HG02884 (cell line): Measurements from ENCODE around the gene OFD1.

ENCODE experiments used
- ATAC-seq: cut with Tn5 transposase; IDR thresholded peaks from one replicate; pipeline ENCODE4 v1.9.1; 2021; ENCODE audit warnings: mild to moderate bottlenecking, moderate library complexity; ENCODE audit not compliant: unreplicated experiment

Gene OFD1

DNA sequence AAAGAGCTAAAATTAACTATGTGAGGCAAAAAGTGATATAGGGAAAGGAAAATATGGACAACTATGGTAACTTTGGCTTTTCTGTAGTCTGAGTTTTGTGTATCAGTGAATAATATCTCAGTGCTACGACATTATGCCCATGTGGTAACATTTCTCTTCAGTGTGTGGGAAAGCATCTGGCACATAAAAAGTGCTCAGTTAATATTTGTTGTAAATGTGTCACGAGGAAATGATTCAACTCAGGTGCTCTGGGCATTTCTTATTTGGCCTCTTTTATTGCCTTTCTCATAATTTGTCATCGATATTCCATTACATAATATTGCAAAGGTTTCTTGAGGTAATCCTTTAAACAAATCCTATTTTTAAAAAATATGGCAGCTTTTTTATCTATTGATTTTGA lies 17.6 kb downstream of the OFD1 start:
- ATAC-seq: no peak

GRCh38 chrX:13752646-13753045 lies 18.1 kb downstream of the OFD1 start:
- peak; percentile 53 for ATAC-seq

DNA sequence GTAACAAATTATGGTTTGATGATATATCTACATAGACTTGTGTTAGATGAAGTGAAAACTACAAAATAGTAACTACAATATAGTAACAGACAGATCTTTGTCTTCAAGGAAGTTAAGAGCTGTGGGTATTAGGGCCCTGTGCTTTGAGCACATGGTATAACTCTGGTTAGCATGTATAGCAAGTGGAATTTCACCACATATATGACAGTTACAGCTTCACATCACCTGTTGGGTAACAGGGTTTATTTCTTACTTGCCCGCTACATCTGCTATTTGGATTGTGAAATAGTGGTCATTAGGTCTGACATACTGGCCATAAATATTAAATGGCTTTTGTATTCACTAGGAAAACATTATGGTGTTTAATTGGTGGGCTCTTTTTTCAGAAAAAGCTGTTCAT lies 20.2 kb downstream of the OFD1 start:
- ATAC-seq: no peak

GRCh38 chrX:13755254-13755653 lies 20.7 kb downstream of the OFD1 start:
- no peak for ATAC-seq

GRCh38 chrX:13756381-13756780 lies 21.8 kb downstream of the OFD1 start:
- no peak for ATAC-seq

- ATAC-seq: peak; percentile 49
Measured at GRCh38 chrX:13759152-13759718, 24.7 kb downstream of the OFD1 start.

GRCh38 chrX:13760426-13760825 lies 25.9 kb downstream of the OFD1 start:
- no peak for ATAC-seq

DNA sequence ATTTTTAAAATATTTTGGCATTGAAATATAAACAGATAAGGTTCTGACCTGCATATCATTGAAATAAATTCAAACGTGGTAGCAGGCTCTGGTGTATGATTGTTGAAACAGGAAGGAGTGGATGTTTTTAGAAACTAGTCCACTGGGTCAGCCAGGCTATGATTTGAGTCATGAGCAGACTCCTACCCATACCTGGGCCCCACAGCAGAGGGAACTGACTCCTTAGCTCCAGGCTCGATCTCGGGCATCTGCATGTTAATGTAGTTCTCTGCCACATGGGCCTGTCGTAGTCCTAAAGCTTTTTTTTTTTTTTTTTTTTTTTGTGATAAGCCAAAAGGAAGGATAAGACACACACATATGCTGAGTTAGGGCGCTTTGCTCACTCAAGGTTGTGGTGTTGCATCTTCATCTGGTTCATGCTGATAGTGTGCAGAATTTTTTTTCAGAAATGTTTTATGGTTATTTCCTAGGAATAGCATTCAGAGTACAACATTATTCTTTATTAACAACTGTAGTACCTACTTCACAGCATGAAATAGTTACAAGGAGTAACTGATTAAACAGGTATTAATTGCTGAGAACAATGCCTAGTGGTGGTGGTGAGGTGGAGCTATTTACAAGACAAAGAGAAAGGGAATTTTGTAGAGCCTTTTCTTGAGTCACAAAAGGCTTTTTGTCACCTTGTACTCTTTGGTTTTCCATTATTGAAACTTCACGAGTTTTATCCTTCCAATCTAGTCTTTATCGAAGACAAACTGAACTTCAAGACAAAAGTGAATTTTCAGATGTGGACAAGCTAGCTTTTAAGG lies 27.3 kb downstream of the OFD1 start:
- ATAC-seq: peak; percentile 67

DNA sequence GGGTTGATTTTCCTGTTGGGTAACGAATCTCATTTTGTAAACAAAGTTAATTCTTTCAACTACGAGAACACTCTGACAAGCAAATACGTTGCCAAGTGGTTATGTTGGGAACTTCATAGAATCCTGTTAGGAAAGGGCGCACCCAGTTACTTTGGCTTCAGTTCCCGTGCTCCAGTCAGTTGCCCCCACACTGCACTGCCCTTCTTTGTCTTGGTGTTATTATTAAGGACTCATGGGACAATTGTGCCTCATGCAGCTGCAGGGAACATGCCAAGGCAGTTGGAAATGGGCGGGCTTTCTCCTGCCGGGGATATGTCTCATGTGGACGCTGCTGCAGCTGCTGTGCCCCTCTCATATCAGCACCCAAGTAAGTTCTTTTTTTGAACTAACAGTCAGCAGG lies 28.9 kb downstream of the OFD1 start:
- no peak for ATAC-seq

DNA sequence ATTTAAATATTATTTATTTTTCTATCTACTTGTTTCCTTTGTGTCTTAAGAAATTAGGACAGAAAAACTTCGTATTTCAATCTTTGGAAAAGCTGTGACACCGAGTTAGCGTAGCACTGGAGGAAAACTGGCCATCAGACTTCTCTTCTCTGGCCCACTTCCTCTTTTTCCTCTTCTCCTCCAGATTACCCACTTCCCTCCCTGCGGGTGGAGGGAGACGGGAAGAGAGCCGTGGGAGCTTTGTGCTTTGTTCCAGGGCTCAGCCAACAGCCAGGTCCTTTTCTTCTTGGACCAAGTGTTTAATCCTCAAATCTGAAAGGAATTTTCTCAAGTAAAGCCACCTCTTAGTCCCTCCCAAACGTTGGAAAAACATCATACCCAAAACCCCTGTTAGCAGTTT lies 29.7 kb downstream of the OFD1 start:
- no peak for ATAC-seq

GRCh38 chrX:13764765-13765164 lies 30.2 kb downstream of the OFD1 start:
- ATAC-seq: no peak

DNA sequence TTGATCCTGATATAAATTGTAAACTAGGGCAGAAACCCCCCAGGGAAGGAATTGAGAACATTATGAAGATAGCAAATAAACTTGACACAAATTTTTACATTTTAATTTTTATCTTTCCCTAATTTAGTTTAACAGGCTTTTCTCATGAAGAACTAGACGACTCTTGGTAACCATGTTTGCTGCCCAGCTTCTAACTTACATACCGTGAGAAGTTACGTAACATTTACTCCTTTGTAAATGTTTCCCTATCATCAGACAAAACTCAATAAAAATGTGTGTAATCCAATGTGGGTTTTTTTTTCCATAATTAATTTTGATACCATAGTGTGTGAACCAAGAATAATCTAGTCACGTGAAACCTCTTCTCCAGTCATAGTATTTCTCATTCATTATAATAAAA lies 34.4 kb downstream of the OFD1 start:
- no peak for ATAC-seq

- no peak for ATAC-seq
Measured at GRCh38 chrX:13770013-13770535, 35.5 kb downstream of the OFD1 start.

GRCh38 chrX:13774696-13775095 lies 40.1 kb downstream of the OFD1 start:
- ATAC-seq: no peak

- ATAC-seq: no peak
Measured at GRCh38 chrX:13775837-13776236, 41.3 kb downstream of the OFD1 start.

DNA sequence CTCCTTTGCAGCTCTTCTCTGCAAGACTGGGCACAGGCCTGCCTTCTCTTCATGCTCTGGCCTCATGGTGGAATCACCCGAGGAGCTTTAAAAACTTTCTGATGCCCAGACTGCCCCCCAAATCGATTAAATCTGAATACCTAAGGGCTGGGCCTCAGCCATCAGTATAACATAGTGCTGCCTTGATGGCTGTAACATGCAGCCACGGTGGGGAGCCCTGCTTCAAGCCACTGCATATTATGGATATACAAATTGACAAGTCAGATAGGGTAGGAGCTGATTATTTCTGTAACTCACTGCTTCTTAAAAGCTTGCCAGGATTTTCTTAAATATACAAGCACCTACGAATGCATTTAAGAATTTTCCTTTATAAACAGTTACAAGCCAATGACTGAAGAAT lies 41.8 kb downstream of the OFD1 start:
- ATAC-seq: no peak

GRCh38 chrX:13778916-13779315 lies 44.4 kb downstream of the OFD1 start:
- no peak for ATAC-seq

GRCh38 chrX:13780868-13781427 lies 46.4 kb downstream of the OFD1 start:
- no peak for ATAC-seq

DNA sequence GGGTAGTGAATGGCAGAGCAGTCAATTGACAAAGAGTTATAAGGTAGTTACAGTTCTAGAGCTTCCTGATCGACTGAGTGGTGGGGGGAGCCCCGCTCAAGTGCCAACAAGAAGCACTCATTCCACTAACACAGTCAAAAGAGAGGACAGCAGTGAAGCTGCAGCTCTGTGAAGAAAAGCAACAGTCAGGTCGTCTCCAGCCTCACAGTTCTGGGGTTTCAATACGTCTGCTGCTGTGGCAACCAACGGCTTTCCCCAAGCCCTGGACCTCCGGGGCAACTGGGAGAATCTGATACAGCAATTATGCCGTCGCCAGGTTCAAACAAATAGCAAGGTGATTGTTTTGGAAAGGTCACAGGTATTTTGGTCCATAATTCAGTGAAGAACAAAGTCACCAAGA lies 51.5 kb downstream of the OFD1 start:
- no peak for ATAC-seq

- ATAC-seq: no peak
Measured at GRCh38 chrX:13790206-13791131, 55.9 kb downstream of the OFD1 start.

DNA sequence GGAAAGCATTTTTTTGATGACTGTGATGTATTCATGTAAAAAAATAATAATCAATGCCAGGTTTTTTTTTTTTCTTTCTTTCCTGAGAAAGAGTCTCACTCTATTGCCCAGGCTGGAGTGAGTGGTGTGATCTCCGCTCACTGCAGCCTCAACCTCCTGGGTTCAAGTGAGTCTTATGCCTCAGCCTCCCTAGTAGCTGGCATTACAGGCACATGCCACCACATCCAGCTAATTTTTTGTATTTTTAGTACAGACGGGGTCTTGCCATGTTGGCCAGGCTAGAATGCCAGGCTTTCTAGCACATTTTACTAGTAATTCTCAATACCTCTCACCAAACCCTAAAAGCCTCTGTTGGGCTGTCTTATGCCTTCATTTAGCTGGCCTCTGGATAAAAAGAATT lies 56.6 kb downstream of the OFD1 start:
- no peak for ATAC-seq
